TTC549 (cell line): ENCODE results near the gene NFE2L3.

ENCODE experiments used
- FAIRE-seq: peaks from 2 replicates; lab custom pipeline; 2012; peaks lifted over from hg19 to GRCh38; lab: Jason Lieb, UNC

NFE2L3 gene

DNA sequence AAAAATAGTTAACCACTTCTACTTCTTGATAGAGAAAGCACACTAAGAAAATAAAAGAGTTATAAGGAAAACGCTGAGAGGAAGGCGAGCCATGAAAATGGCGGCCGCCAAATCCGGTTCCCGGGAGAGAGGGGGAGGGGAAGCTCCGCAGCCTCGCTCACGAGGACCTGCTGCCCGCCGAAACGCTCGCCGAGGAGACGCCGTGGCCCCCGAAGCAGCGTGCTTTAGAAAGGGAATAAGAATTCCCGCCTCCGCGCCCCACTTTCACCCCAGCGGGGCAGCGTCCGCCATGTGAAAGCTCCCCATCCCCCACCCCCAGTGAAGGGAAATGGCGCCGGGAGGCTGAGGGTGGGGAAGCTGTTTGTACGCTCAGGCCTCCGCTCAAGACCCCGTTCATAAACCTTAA, 48.0 kb downstream of the NFE2L3 start:
- FAIRE-seq: no peak

- peak; percentile 92 for FAIRE-seq
Observed at GRCh38 chr7:26200444-26201246, 48.6 kb downstream of the NFE2L3 start, which contains the start of gene HNRNPA2B1. TSS of gene HNRNPA2B1 (minus strand) at chr7:26200746. CDS start at chr7:26200577, 169 bp downstream.

GRCh38 chr7:26201247-26202018, 49.4 kb downstream of the NFE2L3 start, which contains the start of gene CBX3:
TSS of gene CBX3 (plus strand) at chr7:26201745. CDS start at chr7:26202999, 1,254 bp downstream.
- FAIRE-seq: no peak

DNA sequence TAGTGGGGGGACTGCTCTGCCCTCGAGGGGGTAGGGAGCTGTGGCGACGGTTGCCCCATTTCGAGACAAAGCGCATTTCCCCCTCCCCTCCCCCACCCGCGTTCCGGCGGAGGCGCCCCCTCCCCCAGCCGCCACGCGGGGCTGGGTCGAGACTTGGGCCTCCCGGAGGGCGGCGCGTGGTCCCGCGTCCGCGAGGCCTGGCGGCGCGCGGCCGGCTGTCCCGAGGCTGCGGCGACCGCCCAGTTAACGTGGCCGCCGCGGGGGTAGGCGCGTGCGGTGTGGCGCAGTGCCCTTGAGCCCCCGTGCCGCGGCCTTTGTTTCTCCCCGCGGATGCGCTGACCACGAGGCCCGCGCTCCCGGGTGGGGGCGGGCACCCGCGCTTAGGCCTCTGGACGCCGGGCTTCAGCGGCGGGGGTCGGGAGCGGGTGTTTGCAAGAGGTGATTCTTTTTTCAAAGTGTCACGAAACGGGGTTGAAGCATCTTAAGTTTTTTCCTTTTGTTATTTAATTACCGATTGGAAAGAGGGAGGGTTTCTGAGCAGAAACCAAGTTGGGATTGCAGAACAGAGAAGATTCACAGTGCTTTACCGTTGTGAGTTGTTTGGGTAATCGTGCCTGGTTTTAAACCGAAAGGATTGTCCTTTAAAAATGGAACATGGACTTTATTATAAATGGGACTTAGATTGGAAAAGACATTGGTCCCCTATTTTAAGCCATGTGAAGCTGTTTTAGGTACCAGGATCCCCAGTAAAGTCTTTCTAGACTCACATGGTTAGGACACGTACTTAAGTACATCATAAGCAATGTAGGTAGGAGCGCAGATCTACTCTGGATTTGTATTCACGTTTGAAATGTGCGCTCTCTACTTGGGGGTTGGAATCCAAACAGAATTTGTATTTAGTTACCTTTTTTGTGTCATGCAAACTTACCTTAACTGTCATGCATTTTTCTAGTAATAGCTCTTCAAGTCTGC, 50.3 kb downstream of the NFE2L3 start:
- no peak for FAIRE-seq

GRCh38 chr7:26203016-26203415, 51.0 kb downstream of the NFE2L3 start:
- FAIRE-seq: no peak

DNA sequence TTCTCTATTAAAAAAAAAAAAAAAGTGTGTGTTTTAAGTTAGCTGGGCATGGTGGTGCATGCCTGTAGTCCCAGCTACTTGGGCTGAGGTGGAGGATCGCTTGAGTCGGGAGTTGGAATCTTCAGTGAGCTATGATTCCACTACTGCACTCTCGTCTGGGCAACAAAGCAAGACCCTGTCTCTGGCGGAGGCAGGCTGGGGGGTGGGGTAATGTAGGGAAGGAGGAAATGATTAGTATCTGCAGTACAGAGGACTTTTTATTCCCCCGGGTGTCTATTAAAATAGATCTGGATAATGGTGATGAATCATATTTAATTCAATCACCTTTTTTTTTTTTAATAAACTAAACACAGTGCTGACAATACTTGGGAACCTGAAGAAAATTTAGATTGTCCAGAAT, 56.0 kb downstream of the NFE2L3 start:
- no peak for FAIRE-seq

DNA sequence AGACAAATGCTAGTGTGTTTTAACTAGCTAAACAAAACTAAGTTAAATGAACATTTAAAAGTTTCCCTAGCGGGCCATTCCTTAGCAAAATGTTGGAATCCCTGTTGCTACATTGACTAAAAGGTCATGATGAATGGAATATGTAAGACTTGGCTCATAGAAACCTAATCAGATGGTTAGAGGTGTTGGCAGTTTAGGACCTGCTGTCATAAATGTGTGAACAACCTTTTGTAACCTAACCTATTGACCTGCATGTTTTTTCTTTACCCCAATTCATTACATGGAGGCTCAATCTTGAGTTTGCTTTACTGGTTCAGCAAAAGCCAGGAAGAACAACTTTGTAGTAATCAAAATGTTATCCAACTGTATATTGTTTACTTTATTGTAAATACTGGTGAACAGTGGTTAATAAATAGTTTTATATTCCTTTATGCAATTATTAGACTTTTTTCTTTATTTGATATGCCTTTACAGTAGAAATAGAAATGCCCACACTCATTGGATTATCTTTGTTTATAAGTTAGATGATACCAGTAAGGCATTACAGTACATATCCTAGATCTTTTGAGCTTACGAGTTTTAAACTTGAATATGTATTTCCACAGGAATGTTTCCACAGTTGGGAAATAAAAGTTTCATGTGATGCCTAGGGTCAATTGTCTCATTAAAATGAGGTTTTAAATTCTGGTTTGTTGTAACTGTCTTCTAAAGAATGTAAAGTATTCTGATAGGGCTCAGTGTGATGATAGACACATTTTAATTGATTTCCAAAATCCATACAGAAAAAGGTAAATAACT, 61.1 kb downstream of the NFE2L3 start:
- peak; percentile 3 for FAIRE-seq

- no peak for FAIRE-seq
Observed at GRCh38 chr7:26213807-26214515, 62.0 kb downstream of the NFE2L3 start.

- no peak for FAIRE-seq
Observed at GRCh38 chr7:26216049-26216448, 64.1 kb downstream of the NFE2L3 start.

GRCh38 chr7:26224359-26224758, 72.4 kb downstream of the NFE2L3 start:
- no peak for FAIRE-seq

DNA sequence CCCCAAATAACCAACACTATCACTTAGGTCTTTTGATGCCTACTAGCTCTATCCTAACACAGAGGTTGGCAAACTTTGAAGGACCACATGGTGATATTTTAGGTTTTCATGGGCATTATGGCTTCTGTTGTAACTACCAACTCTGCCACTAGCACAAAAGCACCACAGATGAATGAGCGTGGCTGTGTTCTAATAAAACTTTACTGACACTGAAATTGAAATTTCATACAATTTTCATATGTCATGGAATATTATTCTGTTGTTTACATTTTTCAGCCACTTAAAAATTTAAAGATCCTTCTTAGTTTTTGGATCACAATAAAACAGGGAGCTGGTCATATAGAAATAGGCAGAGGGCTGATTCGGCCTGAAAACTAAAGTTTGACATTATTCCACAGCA, 76.0 kb downstream of the NFE2L3 start:
- FAIRE-seq: no peak

DNA sequence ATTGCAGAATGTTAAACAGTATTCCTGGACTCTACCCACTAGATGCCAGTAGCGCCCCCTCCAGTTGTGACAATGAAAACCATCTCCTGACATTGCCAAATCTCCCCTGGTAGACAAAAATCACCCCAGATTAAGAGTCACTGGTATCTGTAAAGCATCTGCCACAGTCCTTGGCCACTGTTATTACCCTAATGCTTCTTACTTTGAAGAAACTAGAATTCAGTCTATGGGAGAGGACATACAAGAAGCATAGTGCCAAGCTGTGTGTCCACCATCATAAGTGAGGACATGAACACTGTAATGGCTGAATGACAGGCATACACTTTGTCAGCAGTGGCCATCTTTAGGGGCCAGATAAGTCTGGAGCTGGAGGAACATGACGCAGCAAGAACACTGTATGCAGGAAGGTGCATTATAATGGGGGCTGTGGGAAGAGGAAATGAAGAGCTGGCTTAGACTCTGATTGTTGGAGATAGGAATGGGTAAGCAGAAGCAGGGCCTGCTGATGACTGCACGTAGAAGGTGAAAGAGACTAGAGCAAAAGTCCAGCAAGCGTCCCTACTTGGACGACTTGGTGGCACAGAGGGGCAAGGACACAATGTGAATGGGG, 82.0 kb downstream of the NFE2L3 start:
- no peak for FAIRE-seq
